DOHH2 (cell line): ENCODE measurements around the gene MPND.
A peak's percentile ranks its signal among the peaks of the same experiment; 100 is the strongest.

ENCODE experiments used
- H3F3A ChIP-seq: fragments of 200-600 bp; sonication (generic), shearing (Covaris generic); 2 replicates; pipeline ENCODE4 v1.6.0; 2016; ENCODE audit warnings: antibody characterized with exemption, mild to moderate bottlenecking; ENCODE audit not compliant: control insufficient read depth, insufficient read depth
- H3K27ac ChIP-seq: fragments of 200-600 bp; sonication (generic); 2 replicates; pipeline ENCODE4 v1.5.1; 2014; ENCODE audit warnings: low read depth, mild to moderate bottlenecking, low read length, moderate library complexity
- H3K27me3 ChIP-seq: fragments of 200-600 bp; sonication (generic); 2 replicates; pipeline ENCODE4 v1.6.1; 2014; ENCODE audit warnings: mild to moderate bottlenecking, low read length, mixed read lengths; ENCODE audit not compliant: control insufficient read depth
- H3K36me3 ChIP-seq: fragments of 200-600 bp; sonication (generic); 2 replicates; pipeline ENCODE4 v1.6.1; 2014; ENCODE audit warnings: mild to moderate bottlenecking, low read length, moderate library complexity, mixed read lengths; ENCODE audit not compliant: control insufficient read depth
- H3K4me1 ChIP-seq: fragments of 200-600 bp; sonication (generic); 2 replicates; pipeline ENCODE4 v1.6.1; 2014; ENCODE audit warnings: mild to moderate bottlenecking, low read length, mixed read lengths; ENCODE audit not compliant: control insufficient read depth
- H3K4me2 ChIP-seq: fragments of 200-600 bp; sonication (generic); 2 replicates; pipeline ENCODE4 v1.6.0; 2014; ENCODE audit warnings: mild to moderate bottlenecking, low read length, moderate library complexity
- H3K4me3 ChIP-seq: fragments of 200-600 bp; sonication (generic); 2 replicates; pipeline ENCODE4 v1.5.1; 2014; ENCODE audit warnings: mild to moderate bottlenecking, low read length, mixed read lengths
- H3K79me2 ChIP-seq: fragments of 200-600 bp; sonication (generic); 2 replicates; pipeline ENCODE4 v1.6.1; 2014; ENCODE audit warnings: mild to moderate bottlenecking, low read length, mixed read lengths; ENCODE audit not compliant: control insufficient read depth
- H3K9me2 ChIP-seq: fragments of 200-600 bp; sonication (generic); replicated peaks from 2 replicates; pipeline ENCODE4 v1.6.1; 2014; ENCODE audit warnings: mild to moderate bottlenecking, low read length, mixed read lengths; ENCODE audit not compliant: control insufficient read depth
- H3K9me3 ChIP-seq: fragments of 200-600 bp; sonication (generic); 2 replicates; pipeline ENCODE4 v1.6.1; 2014; ENCODE audit warnings: antibody characterized with exemption, low read length, mixed read lengths; ENCODE audit not compliant: control insufficient read depth, insufficient read depth
- H4K20me1 ChIP-seq: fragments of 200-600 bp; sonication (generic); 2 replicates; pipeline ENCODE4 v1.6.0; 2014; ENCODE audit warnings: low read depth, mild to moderate bottlenecking, antibody characterized with exemption, low read length, moderate library complexity; ENCODE audit not compliant: control insufficient read depth, insufficient read depth
- CTCF ChIP-seq: fragments of 200-600 bp; sonication (generic); IDR thresholded peaks from one replicate; pipeline ENCODE4 v1.5.1; 2014; ENCODE audit warnings: antibody characterized with exemption, mild to moderate bottlenecking, low read depth, low read length; ENCODE audit not compliant: poor library complexity, severe bottlenecking
- EZH2phosphoT487 ChIP-seq: fragments of 200-600 bp; sonication (generic); IDR thresholded peaks from 2 replicates; pipeline ENCODE4 v1.6.1; 2017; ENCODE audit warnings: borderline replicate concordance, mild to moderate bottlenecking, antibody characterized with exemption, low read length, moderate library complexity, mixed read lengths

MPND gene

GRCh38 chr19:4304538-4305256, 38.7 kb upstream of the MPND start, which contains the start of gene FSD1:
FSD1 (plus strand) TSS chr19:4304598; CDS start chr19:4304747, 149 bp downstream.
- H4K20me1 ChIP-seq = no peaks in the 10 kb centered on the region
- H3K4me1 ChIP-seq = peaks cover 3% of the 10 kb centered on the region; the same call in 1 of the 2 replicates
- H3K36me3 ChIP-seq = no peaks in the 10 kb centered on the region
- H3K9me3 ChIP-seq = no peaks in the 10 kb centered on the region
- H3K4me2 ChIP-seq = peak within 1 kb of the TSS; percentile 55
- no peaks in the 10 kb centered on the region for H3K79me2 ChIP-seq
- H3K27me3 ChIP-seq = no peaks in the 10 kb centered on the region
- no peaks in the 10 kb centered on the region for H3K9me2 ChIP-seq
- H3F3A ChIP-seq = no peaks in the 10 kb centered on the region
- no peak for TF ChIP-seq CTCF
- TF ChIP-seq EZH2phosphoT487 = no peak
- H3K4me3 ChIP-seq = peak within 1 kb of the TSS; percentile 62
- H3K27ac ChIP-seq = no peak within 1 kb of the TSS

- Histone ChIP-seq H3K27ac (no peak overlapping the region), H3K79me2 (no peaks in the 10 kb centered on the region), H3K4me2 (no peak overlapping the region), H3K9me2 (no peaks in the 10 kb centered on the region), H3K4me1 (peaks cover 3% of the 10 kb centered on the region; the same call in 1 of the 2 replicates), H3K4me3 (no peak overlapping the region), H4K20me1 (no peaks in the 10 kb centered on the region), H3K9me3 (no peaks in the 10 kb centered on the region), H3K36me3 (no peaks in the 10 kb centered on the region), H3K27me3 (no peaks in the 10 kb centered on the region), H3F3A (no peaks in the 10 kb centered on the region)
- TF ChIP-seq CTCF (no peak), EZH2phosphoT487 (no peak)
These were observed 38.1 kb upstream of the MPND start for GRCh38 chr19:4305257-4305612.

GRCh38 chr19:4305659-4306058, 37.7 kb upstream of the MPND start:
- H3F3A ChIP-seq = no peaks in the 10 kb centered on the region

More at GRCh38 chr19:4305659-4306058, 37.7 kb upstream of the MPND start:
- no peak overlapping the region for H3K4me3 ChIP-seq
- no peak for TF ChIP-seq CTCF
- no peak for TF ChIP-seq EZH2phosphoT487
- no peaks in the 10 kb centered on the region for H3K36me3 ChIP-seq
- H3K79me2 ChIP-seq = no peaks in the 10 kb centered on the region
- no peak overlapping the region for H3K4me2 ChIP-seq
- H3K9me2 ChIP-seq = no peaks in the 10 kb centered on the region
- H3K27ac ChIP-seq = no peak overlapping the region
- H4K20me1 ChIP-seq = no peaks in the 10 kb centered on the region
- peaks cover 3% of the 10 kb centered on the region; the same call in 1 of the 2 replicates for H3K4me1 ChIP-seq
- no peaks in the 10 kb centered on the region for H3K9me3 ChIP-seq
- no peaks in the 10 kb centered on the region for H3K27me3 ChIP-seq
